IMR-90 (cell line): ENCODE results near the gene AANAT. TPM values are rescaled to one million over a fixed set of nuclear protein-coding genes. Genes with fewer than 3 reads are reported as not detected.

Source experiments
- ATAC-seq: fragments of 200-7000 bp; cut with Tn5 transposase; 2 replicates; pipeline ENCODE4 v1.9.1; 2020; ENCODE audit warnings: low read depth, mild to moderate bottlenecking, moderate library complexity
- BruUV-seq: library from RNA; stranded (reverse); fragments of 400-500 nt; replicated peaks from 2 replicates; lab custom pipeline; 2021; lab: Mats Ljungman, UMichigan
- CTCF ChIA-PET: fragments of 300-600 bp; formaldehyde crosslinking; extraction: SDS; loops from one replicate; lab custom pipeline; 2021; ENCODE audit warnings: antibody characterized with exemption; lab: Yijun Ruan, JAX
- POLR2A ChIA-PET: fragments of 300-600 bp; sonication (Branson Sonifier 250); formaldehyde crosslinking; loops from one replicate; lab custom pipeline; 2022; ENCODE audit warnings: antibody characterized with exemption; ENCODE audit not compliant: unreplicated experiment; lab: Charles Lee
- DNase-seq: peaks from one replicate; pipeline ENCODE4 v3.0.0; 2013
- H2AFZ ChIP-seq: replicated peaks from 2 replicates; pipeline ENCODE3; 2013; ENCODE audit warnings: low read length, mild to moderate bottlenecking; ENCODE audit not compliant: poor library complexity
- H2AK5ac ChIP-seq: 2 replicates; pipeline ENCODE4 v1.6.1; 2013; ENCODE audit warnings: low read depth, low read length, inconsistent platforms
- H2AK9ac ChIP-seq: replicated peaks from 2 replicates; pipeline ENCODE3; 2013; ENCODE audit warnings: mild to moderate bottlenecking, low read depth, low read length, moderate library complexity; ENCODE audit not compliant: poor library complexity
- H2BK120ac ChIP-seq: 2 replicates; pipeline ENCODE4 v1.6.1; 2013; ENCODE audit warnings: low read depth, low read length, inconsistent platforms
- H2BK15ac ChIP-seq: 3 replicates; pipeline ENCODE4 v1.6.1; 2013; ENCODE audit warnings: low read depth, low read length, inconsistent platforms
- H2BK20ac ChIP-seq: 2 replicates; pipeline ENCODE4 v1.6.1; 2013; ENCODE audit warnings: low read depth, mild to moderate bottlenecking, inconsistent platforms, low read length, moderate library complexity
- H2BK5ac ChIP-seq: 2 replicates; pipeline ENCODE4 v1.6.1; 2013; ENCODE audit warnings: mild to moderate bottlenecking, low read depth, low read length, inconsistent platforms; ENCODE audit not compliant: poor library complexity, severe bottlenecking
- H3K14ac ChIP-seq: replicated peaks from 2 replicates; pipeline ENCODE4 v1.6.1; 2013; ENCODE audit warnings: low read depth, low read length, inconsistent platforms
- H3K18ac ChIP-seq: 2 replicates; pipeline ENCODE4 v1.6.1; 2013; ENCODE audit warnings: low read depth, low read length, control low read depth
- H3K23ac ChIP-seq: 2 replicates; pipeline ENCODE4 v1.6.1; 2013; ENCODE audit warnings: low read depth, low read length, inconsistent platforms
- H3K27ac ChIP-seq: 2 replicates; pipeline ENCODE4 v1.5.1; 2013; ENCODE audit warnings: mild to moderate bottlenecking, control low read depth, low read length; ENCODE audit not compliant: insufficient read depth
- H3K27me3 ChIP-seq: 2 replicates; pipeline ENCODE4 v1.6.1; 2013; ENCODE audit warnings: low read length; ENCODE audit not compliant: control insufficient read depth, insufficient read depth
- H3K36me3 ChIP-seq: 2 replicates; pipeline ENCODE4 v1.6.1; 2013; ENCODE audit warnings: low read length, mixed read lengths; ENCODE audit not compliant: control insufficient read depth, insufficient read depth
- H3K4ac ChIP-seq: 2 replicates; pipeline ENCODE4 v1.6.1; 2013; ENCODE audit warnings: low read depth, low read length, inconsistent platforms
- H3K4me1 ChIP-seq: 2 replicates; pipeline ENCODE4 v1.6.1; 2013; ENCODE audit warnings: low read length, mixed read lengths; ENCODE audit not compliant: control insufficient read depth, insufficient read depth
- H3K4me2 ChIP-seq: 2 replicates; pipeline ENCODE4 v1.6.1; 2013; ENCODE audit warnings: low read depth, mild to moderate bottlenecking, control low read depth, low read length, moderate library complexity
- H3K4me3 ChIP-seq: 2 replicates; pipeline ENCODE4 v1.5.1; 2013; ENCODE audit warnings: low read depth, mild to moderate bottlenecking, control low read depth, low read length, moderate library complexity; ENCODE audit not compliant: insufficient read depth
- H3K56ac ChIP-seq: 2 replicates; pipeline ENCODE4 v1.6.1; 2013; ENCODE audit warnings: low read length, inconsistent platforms; ENCODE audit not compliant: insufficient read depth; ENCODE audit errors: extremely low read depth
- H3K79me1 ChIP-seq, 2 experiments: 2 replicates each; pipeline ENCODE4 v1.6.1; 2013; ENCODE audit warnings: low read length in 2 of 2, inconsistent platforms in 1 of 2, low read depth in 1 of 2
- H3K9ac ChIP-seq: 2 replicates; pipeline ENCODE4 v1.6.1; 2013; ENCODE audit warnings: low read depth, low read length, control low read depth
- H3K9me1 ChIP-seq: 2 replicates; pipeline ENCODE4 v1.6.1; 2013; ENCODE audit warnings: low read length, inconsistent platforms; ENCODE audit not compliant: insufficient read depth
- H3K9me3 ChIP-seq: 2 replicates; pipeline ENCODE4 v1.6.1; 2013; ENCODE audit warnings: low read length; ENCODE audit not compliant: control insufficient read depth, insufficient read depth
- H4K20me1 ChIP-seq: 2 replicates; pipeline ENCODE4 v1.6.1; 2013; ENCODE audit warnings: low read length, inconsistent platforms; ENCODE audit not compliant: insufficient read depth
- H4K5ac ChIP-seq: 2 replicates; pipeline ENCODE4 v1.6.1; 2013; ENCODE audit warnings: mild to moderate bottlenecking, low read depth, low read length, control low read depth
- H4K8ac ChIP-seq, 2 experiments: 2 replicates each; pipeline ENCODE4 v1.6.1; 2013; ENCODE audit warnings: low read depth in 2 of 2, low read length in 2 of 2, control low read depth in 1 of 2, inconsistent platforms in 1 of 2
- H4K91ac ChIP-seq: 2 replicates; pipeline ENCODE4 v1.6.1; 2013; ENCODE audit warnings: low read depth, low read length, inconsistent platforms; ENCODE audit not compliant: insufficient read depth
- BHLHE40 ChIP-seq: fragments of 150-350 bp; IDR thresholded peaks from 2 replicates; pipeline ENCODE4 v1.6.1; 2016; ENCODE audit warnings: mild to moderate bottlenecking, low read depth, low read length
- CEBPB ChIP-seq: IDR thresholded peaks from 2 replicates; pipeline ENCODE4 v1.6.1; 2012; ENCODE audit warnings: low read depth, low read length, improper control_type of control experiment
- CHD1 ChIP-seq: IDR thresholded peaks from 2 replicates; pipeline ENCODE4 v1.6.1; 2012; ENCODE audit warnings: low read depth, low read length, improper control_type of control experiment
- ELK1 ChIP-seq: fragments of 150-350 bp; IDR thresholded peaks from 2 replicates; pipeline ENCODE4 v1.6.1; 2016; ENCODE audit warnings: low read depth, mild to moderate bottlenecking, low read length, moderate library complexity, borderline replicate concordance
- FOS ChIP-seq: fragments of 150-350 bp; IDR thresholded peaks from 2 replicates; pipeline ENCODE4 v1.6.1; 2016; ENCODE audit warnings: low read depth, low read length
- MAZ ChIP-seq: IDR thresholded peaks from 2 replicates; pipeline ENCODE4 v1.6.1; 2012; ENCODE audit warnings: low read depth, mild to moderate bottlenecking, low read length, improper control_type of control experiment, moderate library complexity, borderline replicate concordance
- NFE2L2 ChIP-seq: fragments of 150-350 bp; IDR thresholded peaks from 2 replicates; pipeline ENCODE4 v1.6.1; 2016; ENCODE audit warnings: low read depth, mild to moderate bottlenecking, low read length
- POLR2A ChIP-seq: IDR thresholded peaks from 2 replicates; pipeline ENCODE4 v1.6.1; 2012; ENCODE audit warnings: mild to moderate bottlenecking, low read depth, low read length
- RAD21 ChIP-seq: IDR thresholded peaks from 2 replicates; pipeline ENCODE4 v1.6.1; 2012; ENCODE audit warnings: low read length, improper control_type of control experiment
- RCOR1 ChIP-seq: IDR thresholded peaks from 2 replicates; pipeline ENCODE4 v1.6.1; 2012; ENCODE audit warnings: mild to moderate bottlenecking, low read length, improper control_type of control experiment; ENCODE audit not compliant: insufficient replicate concordance
- RFX5 ChIP-seq: IDR thresholded peaks from 2 replicates; pipeline ENCODE4 v1.8.0; 2012; ENCODE audit warnings: low read depth, mild to moderate bottlenecking, low read length, moderate library complexity
- SMC3 ChIP-seq: fragments of 150-350 bp; IDR thresholded peaks from 2 replicates; pipeline ENCODE4 v1.6.1; 2016; ENCODE audit warnings: low read depth, mild to moderate bottlenecking, antibody characterized with exemption, low read length, moderate library complexity
- USF2 ChIP-seq: fragments of 150-350 bp; IDR thresholded peaks from 2 replicates; pipeline ENCODE4 v1.6.1; 2017; ENCODE audit warnings: mild to moderate bottlenecking, antibody characterized with exemption, low read length, low read depth
- WGBS, 2 experiments: methylation state at CpG; one replicate each; pipeline versions ENCODE4 v1.1.5 to v1.1.7; 2013; ENCODE audit warnings: missing lambda C conversion rate in 2 of 2; ENCODE audit not compliant: insufficient read length in 1 of 2; ENCODE audit errors: extremely low coverage in 2 of 2; 5-methylcytosine and 5-hydroxymethylcytosine counted together
- dilution Hi-C: fragments of 300-500 bp; cut with HindIII; formaldehyde crosslinking; loops from one replicate; pipeline ENCODE4 v1.14.3; 2018; ENCODE audit warnings: low sequenced_read_pairs; ENCODE audit not compliant: unreplicated experiment
- in situ Hi-C: fragments of 300-500 bp; cut with MboI; formaldehyde crosslinking; loops from 3 replicates; pipeline ENCODE4 v1.14.3; 2019; ENCODE audit warnings: low sequenced_read_pairs, inconsistent platforms, mixed read lengths
- intact Hi-C: fragments of 100-400 bp; cut with micrococcal nuclease; formaldehyde crosslinking; loops from 2 replicates; pipeline ENCODE4 v1.10.0; 2022
- polyA plus RNA-seq, 3 experiments: library from polyadenylated mRNA; depleted of rRNA; stranded (reverse); fragments of >200 nt; gene quantifications; 2 replicates each; pipeline ENCODE4 v1.2.3, GENCODE V29; 2012; ENCODE audit warnings: low replicate concordance in 1 of 3
- total RNA-seq: library from RNA; depleted of rRNA; stranded (reverse); fragments of >200 nt; gene quantifications from 2 replicates; pipeline ENCODE4 v1.2.3, GENCODE V29; 2012

Gene AANAT
- total and polyA plus RNA-seq, 2 of the 4 experiments (the other 2 are of a cell fraction), result 0.21 TPM; not detected in 1

DNA sequence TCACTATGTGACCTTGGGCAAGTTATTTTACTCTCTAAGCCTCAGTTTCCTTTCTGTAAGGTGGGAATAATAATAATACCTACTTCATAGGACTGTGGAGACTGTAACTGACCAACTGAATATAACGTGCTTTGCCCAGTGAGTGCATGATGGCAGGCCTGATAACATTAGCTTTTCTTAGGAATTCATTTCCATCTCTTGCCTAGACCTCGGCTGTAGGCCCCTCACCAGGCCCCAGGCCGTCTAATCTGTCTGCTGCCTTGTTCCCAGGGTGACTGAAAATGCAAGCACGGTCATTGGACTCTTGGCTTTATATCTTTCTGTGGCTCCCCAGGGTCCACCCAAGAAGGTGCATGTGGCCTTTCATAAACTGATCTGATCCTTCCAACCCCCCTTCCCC, 7.7 kb upstream of the AANAT start:
- Histone ChIP-seq H3K27ac (no peak overlapping the region), H3K56ac (no peak overlapping the region), H3K23ac (no peak overlapping the region), H3K9ac (no peak overlapping the region), H3K27me3 (no peaks in the 10 kb centered on the region), H2AK9ac (no peak overlapping the region), H4K8ac (no peak overlapping the region), H2BK15ac (no peak overlapping the region), H2BK5ac (no peak overlapping the region), H3K9me3 (no peaks in the 10 kb centered on the region), H4K5ac (no peak overlapping the region), H3K4ac (no peak overlapping the region), H4K91ac (no peak overlapping the region), H3K4me2 (no peak overlapping the region), H3K36me3 (no peaks in the 10 kb centered on the region), H3K14ac (no peak overlapping the region), H3K4me3 (no peak overlapping the region), H2BK20ac (no peak overlapping the region), H2BK120ac (no peak overlapping the region), H2AFZ (no peak overlapping the region), H3K4me1 (peaks cover 4% of the 10 kb centered on the region; the same call in 1 of the 2 replicates), H3K9me1 (no peaks in the 10 kb centered on the region), H4K20me1 (no peaks in the 10 kb centered on the region), H2AK5ac (no peak overlapping the region), H3K18ac (no peak overlapping the region), H3K79me1 (no peaks in the 10 kb centered on the region)
- WGBS, 2 experiments, result 53% methylated on average over 3 of the region's 4 CpGs; no CpG with 5 or more reads in 1 of the 2 experiments
- BruUV-seq, result no TSS peak
- no peak for ATAC-seq
- POLR2A ChIA-PET, result no interaction called here
- no peak for TF ChIP-seq RFX5
- TF ChIP-seq NFE2L2, result no peak
- no peak for TF ChIP-seq SMC3
- TF ChIP-seq USF2, result no peak
- TF ChIP-seq ELK1, result no peak
- no peak for TF ChIP-seq RAD21
- TF ChIP-seq BHLHE40, result no peak
- no peak for TF ChIP-seq CEBPB
- TF ChIP-seq MAZ, result no peak
- no peak for TF ChIP-seq RCOR1
- no peak for TF ChIP-seq FOS
- TF ChIP-seq POLR2A, result no peak
- no peak for TF ChIP-seq CHD1
- intact Hi-C loops (loop anchor here (1.0 to 10.0 kb wide), 4 partner anchors 47 to 221 kb away; no protein-coding TSS in a partner anchor), dilution Hi-C loops (no loop called here), in situ Hi-C loops (loop anchor here (5.0 kb wide), 1 partner anchor 57 kb away; no protein-coding TSS in a partner anchor)
- CTCF ChIA-PET, result interaction anchor here (1.1 to 1.6 kb wide), 3 partner anchors 51 to 62 kb away, joined by 3 to 8 read pairs (median 3); no protein-coding TSS in a partner anchor
- DNase-seq, result no peak
